Embryonic facial prominence (tissue), 1 donor: Measurements from ENCODE around the gene TAS1R1.

Source experiments
- DNase-seq: peaks from one replicate; pipeline ENCODE4 v3.0.0-alpha.2; 2016; ENCODE audit errors: extremely low spot score

TAS1R1 gene

DNA sequence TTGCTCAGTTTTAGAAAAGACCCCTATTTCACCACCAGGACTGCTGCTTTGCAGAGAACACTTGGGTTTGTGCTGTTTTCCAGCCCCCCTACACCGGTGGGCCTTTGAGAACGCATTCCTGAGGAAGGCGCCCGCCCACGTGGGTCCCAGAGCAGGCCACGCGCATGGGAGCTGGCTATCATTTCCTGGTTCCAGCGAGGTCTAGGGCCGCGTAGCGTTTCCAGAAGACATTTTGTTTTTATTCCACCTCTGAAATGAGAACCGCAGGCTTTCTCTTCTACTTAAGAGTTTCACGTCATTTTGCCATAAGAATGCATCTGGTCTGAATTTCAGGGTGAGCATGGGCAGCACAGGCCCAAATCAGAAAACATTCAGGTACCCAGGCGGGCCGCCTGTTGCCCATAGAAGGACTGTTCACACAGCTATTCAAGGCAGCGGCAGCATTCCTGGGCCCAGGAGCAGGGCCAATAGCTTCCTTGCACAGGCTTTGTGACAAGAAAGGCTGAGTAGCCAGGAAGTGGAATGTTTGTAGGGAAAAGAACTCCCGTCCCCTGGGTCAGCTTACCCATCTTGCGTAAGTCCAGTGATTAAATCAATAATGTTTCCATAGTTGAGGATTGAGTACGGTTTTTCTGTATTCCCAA lies 48.9 kb downstream of the TAS1R1 start:
- peak; percentile 76 for DNase-seq

DNA sequence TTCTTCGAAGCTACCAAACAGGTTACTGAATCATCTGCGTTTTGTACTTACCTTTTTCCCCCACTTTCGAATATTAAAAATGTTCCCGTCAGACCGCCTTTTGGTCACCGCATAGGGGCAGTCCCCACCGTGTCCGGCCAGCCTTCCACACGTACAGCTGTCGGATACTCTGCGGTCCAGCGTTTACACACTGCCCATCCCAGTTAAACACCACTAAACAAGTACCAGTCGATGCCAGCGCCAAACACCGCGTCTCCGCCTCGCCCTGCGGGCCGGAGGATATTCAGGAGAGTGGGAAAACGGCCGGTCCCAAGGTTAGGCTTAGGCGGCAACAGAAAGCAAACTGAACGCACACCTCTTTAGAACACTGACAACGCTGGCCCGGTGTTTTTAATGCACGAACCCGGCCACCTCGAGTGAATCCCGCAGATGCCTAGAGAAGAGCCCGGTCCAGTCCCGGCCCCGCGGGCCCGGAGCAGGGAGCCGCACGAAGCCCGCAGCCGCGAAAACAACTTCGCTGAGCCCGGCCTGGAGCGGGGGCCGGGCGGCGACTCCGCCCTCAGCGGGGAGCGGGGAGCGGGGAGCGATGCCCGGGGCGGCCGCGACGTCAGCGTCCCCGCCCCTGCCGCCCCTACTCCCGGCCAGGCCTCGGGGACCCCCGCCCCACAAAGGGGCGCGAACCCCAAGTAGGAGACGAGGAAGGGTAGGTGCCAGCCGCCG lies 57.7 kb downstream of the TAS1R1 start:
- DNase-seq: peak; percentile 41

DNA sequence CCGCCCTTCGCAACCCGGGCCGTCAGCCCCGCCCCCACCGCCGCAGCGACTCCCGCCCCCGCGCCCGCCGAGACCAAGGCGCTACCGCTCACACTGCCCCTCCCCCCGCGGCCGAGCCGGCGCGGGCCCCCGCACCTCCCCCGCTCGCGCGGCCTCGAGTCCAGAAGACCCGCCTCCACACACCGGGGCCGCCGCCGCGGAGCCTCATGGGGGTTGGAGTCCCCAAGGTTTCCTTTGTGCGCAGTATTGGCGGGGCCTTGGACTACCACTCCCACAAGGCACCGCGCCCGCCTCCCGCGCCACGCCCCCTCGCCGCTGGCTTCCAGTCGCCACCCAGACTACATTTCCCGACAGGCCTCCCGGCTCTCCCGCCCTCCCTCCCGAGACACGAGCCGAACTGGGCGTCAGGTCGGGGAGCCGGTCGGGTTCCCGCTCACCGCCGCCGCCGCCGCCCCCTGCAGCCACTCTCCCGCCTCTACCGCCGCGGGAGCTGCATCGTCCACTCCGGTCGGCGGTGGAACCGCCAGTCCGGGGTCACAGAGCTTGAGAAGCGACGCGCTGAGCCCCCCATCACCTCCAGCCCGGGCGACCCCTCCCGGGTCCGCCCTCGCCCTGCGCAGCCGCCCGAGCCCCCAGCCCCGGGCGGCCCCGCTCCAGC lies 58.4 kb downstream of the TAS1R1 start, which contains the start of gene PHF13:
TSS of gene PHF13 (plus strand) at position 371 of the 658 bp plus-strand sequence. CDS start 336 bp downstream, outside the sequence.
- peak; percentile 97 for DNase-seq

DNA sequence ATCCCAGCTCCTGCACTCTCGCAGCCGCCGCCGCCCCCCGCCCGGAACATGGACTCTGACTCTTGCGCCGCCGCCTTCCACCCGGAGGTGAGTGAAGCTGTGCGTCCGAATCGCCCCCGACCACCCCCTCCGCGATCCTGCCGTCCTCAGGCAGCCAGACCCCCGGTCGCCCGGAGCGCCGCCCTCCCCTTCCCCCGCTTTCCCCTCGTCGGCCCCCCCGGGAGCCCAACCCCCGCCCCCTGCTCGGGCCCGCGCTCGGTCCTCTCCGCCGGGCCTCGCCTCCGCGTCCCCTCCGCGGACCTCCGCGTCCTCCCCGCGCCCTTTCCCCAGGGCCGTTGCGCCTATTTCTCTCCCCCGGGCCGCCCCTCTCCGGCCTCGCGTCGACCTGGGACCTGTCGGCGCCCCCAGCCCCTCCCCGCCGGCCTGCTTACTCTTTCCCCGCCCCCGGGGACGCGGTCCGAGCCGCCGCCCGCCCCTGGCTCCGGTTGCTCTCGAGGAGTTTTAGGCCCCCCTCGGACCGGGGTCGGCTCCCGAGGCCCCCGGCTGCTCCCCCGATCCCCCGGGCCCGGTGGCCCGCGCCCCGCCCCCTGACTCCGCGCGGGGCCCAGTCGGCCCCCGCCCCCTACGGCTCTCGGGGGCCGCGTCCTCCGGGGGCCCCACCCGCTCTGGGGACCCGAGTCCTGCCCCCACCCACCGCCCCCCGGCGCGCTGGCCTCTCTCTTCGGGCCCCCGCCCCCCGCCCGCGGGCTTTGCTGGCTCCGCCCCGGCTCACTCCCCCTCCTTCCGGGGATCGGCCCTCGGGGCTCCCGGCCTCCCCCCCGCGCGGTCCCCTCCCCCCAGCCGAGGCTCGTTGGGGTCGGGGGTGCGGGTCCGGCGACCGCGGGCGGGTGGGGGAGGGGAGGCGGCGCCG lies 59.2 kb downstream of the TAS1R1 start:
- no peak for DNase-seq

DNA sequence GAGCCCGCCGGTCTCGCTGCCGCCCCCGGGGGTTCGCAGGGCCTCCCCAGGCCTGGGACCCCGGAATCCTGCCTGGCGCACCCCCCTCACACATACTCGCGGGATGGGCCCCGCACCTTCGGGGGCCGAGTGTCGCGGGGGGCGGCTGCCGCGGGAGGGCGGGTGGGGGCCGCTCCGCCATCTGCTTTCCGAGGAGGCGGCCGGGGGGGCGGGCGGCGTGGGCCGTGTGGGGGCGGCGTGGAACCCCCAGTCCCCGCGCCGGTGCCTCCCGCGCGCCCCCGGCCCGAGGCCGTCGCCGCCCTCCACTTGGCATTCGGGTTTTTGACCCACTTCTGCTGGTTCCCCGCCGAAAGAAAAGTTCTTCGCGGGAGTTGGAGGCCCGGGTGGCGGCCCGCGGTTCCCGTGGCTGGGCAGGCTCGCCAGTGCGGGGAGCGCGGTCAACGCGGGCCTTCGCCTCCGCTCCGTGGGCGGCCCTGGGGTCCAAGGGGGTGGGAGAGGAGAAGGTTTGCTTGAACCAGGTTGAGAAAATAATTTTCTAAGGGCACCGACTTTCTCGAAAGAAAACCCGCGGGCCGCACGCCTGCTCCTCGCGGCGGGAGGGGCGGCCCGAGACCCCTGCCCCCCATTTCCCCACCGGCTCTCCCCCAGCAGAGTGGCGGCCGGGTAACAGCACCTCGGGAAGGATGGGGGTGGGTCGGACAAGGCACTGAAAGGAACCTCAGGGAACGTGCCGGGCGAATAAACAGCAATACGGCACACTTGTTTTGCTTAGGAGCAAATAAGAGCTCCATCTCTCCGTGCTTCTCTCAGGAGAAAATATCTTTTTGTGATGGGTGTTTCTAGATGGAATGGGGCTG lies 60.0 kb downstream of the TAS1R1 start:
- no peak for DNase-seq

DNA sequence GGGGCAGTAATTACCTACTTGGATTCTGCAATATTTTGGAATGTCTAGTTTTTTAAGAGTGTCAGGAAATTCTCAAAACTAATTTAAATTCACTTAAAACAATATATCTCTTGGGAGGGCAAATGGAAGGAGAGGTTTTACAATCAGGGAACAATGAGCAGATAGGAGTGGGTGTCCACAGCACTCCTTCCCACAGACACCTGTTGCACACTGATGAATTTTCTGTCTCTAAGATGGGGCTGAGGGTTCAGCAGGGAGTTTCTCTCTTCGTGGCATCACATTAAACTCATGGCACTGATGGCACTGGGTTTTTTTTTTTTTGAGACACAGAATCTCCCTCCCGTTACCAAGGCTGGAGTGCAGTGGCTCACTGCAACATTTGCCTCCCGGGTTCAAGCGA lies 63.9 kb downstream of the TAS1R1 start:
- DNase-seq: no peak

DNA sequence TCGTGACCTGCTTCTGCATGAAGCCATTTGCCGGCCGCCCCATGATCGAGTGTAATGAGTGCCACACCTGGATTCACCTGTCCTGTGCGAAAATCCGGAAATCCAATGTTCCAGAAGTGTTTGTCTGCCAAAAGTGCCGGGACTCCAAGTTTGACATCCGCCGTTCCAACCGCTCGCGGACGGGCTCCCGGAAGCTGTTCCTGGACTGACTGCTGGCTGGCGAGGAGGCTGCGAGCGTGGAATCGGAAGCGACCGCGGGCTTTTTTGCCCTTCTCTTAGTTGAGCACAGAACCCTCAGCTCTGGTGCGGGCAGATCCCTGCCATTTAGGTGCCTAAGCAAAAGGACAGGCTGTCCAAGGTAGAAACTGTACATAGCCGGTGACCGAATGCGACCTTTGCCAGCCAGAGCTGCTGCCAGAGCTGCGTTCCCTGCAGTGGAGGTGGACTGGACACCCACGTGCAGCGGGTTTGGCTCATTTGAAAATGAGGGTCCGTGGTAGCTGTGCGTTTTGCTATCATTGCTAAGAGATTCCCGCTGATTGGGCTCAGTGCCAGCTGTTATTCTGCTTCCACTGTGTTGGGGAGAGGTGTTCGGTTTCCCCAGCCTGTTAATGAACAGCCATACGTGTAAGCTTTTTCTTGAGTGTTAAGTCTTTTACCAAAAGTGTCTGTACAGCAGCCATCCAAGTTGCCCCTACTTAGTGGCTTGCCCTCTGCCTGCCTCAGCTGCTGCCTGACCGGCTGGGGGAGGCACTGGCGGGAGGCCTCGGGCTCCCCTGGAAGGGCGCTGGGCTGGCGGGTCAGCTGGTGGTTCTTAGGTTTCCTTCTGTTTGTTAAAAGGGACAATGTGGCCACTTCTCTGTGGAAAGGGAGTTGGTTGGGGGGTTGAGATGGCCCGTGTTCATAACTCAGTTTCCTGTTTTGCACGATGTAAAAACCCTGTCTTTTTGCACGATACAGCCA lies 66.6 kb downstream of the TAS1R1 start:
- DNase-seq: no peak

DNA sequence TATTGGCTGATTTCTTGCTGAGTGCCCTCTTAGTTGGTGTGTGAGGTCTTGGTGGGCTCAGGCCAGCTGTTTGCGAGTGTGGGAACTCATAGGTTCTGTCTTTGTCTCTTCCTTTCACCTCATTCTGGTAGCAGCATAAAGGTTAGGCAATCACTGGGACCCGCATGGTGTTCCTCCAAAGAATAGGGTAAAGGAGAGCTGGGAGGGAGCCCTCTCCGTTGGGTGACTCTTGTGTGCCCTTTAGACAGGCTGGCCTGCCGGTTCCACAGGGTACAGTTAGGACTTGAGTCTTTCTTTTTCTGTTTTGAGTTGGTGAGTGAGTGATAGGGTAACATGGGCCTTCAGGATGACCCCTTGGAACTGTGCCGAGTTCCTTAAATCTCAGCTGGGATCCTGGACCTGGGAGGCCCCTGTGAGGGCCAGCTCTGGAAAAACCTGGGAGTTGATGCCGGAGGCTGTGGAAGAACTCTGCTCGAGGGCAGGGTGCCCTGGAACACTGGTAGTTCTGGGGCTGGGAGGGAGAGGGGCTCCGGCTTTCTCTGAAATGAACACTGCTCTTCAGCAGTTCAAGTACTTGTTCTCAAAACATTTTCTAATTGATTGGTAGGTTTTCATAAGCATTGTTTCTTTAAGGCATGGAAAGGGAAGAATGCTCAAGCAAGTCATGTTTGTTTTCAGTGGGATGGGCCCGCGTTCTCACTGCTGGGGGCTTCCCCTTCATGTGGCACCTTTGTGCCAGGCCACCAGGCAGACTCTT lies 67.5 kb downstream of the TAS1R1 start:
- DNase-seq: no peak

DNA sequence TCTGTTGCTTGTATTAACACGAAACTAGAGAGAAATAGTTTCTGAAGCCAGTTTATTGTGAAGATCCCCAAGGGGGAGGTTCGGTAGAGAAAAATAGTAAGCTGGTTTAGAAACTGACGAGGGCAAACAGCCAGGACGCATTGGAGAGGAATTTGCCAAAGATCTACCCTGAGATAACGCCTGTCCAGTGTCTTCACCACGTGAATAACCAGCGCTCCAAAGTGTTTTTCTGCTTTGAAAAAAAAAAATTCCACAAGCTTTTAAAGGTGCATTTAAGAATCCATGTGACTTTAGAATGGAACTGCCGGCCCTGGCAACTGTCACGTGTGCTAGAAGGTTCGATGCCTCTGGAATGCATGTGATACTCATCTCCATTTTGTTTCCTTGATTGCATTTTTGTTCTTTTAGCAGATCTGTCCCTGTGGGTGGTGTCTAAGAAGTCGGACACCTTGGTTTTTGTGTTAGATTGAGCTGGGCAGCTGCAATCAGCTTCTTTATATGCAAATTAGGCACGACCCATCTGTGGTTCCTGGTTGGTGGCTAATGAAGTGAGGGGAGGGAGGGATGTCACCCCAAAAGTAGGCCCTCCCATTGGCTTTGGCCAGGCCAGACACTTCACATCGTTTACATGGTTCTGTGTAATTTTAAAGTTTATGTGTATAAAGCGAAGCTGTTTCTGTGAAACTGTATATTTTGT lies 68.3 kb downstream of the TAS1R1 start:
- no peak for DNase-seq

DNA sequence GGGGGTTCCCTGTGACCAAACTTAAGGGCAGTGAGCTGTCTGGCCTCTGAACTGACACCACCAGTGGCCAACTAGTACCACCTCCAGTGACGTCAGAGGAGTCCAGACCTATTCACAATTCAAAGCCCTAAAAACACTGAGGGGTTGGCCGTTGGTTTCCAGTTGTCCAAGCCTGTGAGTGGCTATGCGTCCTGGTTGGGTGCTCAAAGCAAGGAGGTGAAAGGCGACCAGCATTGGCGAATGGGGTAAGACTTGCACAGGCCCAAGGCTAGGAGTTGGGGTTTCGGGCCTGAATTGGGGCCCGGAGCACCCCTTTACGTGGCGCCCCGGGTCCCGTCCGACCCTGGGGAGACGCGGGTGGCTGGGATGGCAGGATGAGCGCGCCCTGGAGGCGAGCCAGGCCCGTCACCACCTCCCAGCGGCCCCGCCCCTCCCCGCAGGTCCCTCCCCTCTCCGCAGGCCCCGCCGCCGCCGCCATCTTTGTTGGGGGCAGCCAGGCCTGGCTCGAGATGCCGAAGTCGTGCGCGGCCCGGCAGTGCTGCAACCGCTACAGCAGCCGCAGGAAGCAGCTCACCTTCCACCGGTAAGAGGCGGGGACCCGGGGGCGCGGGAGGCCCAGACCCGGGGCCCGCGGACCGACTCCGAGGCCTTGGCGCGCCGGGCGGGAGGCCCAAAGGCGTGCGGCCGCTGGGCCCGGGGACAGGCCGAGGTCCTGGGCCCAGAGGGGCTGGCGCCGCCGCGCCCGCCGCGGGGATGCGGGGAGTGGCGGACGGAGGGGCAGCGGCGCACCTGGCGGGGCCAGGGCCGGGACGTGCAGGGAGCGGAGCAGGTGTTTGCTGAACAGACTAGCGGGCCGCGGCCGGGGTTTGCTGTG lies 69.8 kb downstream of the TAS1R1 start, which contains the start of gene THAP3:
TSS of gene THAP3 (plus strand) at position 159 of the 874 bp plus-strand sequence. CDS start at position 510, 351 bp downstream.
- no peak for DNase-seq

DNA sequence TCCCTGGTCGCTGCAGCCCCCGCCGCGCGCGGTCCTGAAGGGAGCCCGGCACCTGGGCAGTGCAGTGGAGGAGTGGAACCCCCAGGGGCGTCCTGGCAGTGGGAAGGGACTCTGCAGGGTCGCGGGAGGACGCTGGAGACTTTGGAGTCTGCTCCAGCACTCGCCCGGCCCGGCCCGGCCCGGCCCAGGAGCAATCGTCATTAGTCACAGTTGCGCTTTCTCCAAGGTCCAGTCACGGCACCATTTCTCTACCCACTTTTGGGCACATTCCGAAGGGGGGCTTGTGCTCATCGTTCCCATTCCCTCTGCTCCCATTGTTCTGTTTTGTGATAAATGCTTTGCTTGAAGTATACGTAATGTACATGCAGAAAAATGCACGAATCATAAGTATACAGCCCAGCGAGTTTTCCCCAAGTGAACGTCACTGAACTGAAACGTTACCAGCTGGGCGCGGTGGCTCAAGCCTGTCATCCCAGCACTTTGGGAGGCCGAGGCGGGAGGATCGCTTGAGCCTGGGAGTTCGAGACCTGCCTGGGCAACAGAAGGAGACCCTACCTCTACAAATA lies 70.6 kb downstream of the TAS1R1 start:
- DNase-seq: no peak

DNA sequence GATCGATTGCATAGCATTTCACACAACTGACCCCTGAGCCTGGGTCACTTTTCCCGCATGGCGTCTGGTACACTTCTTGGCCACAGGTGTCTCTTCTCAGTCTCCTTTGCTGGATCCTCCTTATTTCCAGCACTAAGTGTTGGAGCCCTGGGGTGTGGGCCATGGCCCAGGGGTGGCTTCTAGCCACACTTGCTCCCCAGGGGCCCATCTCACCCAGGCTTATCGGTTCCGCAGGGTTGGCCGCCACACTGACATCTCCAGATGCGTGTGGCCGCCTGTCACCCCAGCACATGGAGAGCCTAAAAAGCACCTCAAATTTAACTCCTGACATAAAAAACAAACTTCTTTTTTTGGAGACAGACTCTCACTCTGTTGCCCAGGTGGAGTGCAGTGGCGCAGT lies 71.9 kb downstream of the TAS1R1 start:
- no peak for DNase-seq

DNA sequence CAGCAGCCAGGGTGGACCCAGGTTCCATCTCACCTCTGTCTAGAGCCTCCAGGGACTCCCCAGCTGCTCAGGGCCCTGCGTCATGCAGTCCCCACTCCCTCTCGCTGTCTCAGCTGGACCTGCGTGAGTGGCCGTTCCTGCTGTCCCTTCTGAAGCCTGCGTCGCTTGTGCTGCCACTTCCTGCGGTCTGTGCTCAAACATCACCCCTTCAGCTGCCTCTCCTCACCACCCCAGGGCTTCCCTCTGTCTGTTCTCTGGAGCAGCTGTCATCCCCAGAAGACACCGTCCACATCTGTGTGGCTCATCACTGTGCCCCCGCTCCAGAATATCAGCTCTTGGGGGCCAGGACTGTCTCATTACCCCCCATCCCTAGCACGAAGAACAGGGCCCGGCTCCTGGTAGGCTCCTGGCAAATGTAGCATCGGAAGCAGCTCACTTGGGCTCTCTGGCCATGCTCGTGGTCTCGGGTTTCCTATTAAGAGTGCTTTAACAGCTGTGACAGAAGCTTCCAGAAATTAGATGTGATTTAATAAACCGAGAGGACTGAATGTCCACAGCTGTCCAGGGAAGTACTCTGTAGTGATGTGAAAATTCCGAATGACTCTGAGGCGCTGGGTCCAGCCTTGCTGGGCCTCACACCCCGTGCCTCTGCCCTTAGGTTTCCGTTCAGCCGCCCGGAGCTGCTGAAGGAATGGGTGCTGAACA lies 72.9 kb downstream of the TAS1R1 start:
- no peak for DNase-seq

DNA sequence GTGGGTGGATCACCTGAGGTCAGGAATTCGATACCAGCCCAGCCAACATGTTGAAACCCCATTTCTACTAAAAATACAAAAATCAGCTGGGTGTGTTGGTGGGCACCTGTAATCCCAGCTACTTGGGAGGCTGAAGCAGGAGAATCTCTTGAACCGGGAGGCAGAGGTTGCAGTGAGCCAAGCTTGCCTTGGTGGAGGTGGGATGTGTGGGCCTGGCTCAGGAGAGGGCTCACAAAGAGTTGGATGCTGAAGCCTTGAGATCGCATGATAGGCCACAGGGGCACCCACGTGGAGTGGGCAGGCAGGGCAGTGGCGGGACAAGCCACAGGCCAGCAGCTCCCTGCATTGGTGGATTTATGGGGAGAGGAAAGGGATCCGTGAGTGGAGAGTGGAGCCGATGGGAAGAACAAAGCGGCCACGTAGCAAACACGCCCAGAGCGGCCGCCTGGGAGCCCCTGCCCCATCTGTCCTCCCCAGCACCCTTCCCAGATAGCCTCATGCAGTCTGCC lies 73.9 kb downstream of the TAS1R1 start:
- DNase-seq: no peak
